GM19023 (cell line): ENCODE results near the gene TNPO3.
"Not testable (repeated sequence)": the region's sequence is repeated elsewhere in the genome, so short reads cannot be mapped to it uniquely, and the experiment has no call there.

Experiments
- ATAC-seq: cut with Tn5 transposase; IDR thresholded peaks from one replicate; pipeline ENCODE4 v1.9.1; 2021; ENCODE audit warnings: mild to moderate bottlenecking, moderate library complexity; ENCODE audit not compliant: unreplicated experiment

Gene TNPO3

DNA sequence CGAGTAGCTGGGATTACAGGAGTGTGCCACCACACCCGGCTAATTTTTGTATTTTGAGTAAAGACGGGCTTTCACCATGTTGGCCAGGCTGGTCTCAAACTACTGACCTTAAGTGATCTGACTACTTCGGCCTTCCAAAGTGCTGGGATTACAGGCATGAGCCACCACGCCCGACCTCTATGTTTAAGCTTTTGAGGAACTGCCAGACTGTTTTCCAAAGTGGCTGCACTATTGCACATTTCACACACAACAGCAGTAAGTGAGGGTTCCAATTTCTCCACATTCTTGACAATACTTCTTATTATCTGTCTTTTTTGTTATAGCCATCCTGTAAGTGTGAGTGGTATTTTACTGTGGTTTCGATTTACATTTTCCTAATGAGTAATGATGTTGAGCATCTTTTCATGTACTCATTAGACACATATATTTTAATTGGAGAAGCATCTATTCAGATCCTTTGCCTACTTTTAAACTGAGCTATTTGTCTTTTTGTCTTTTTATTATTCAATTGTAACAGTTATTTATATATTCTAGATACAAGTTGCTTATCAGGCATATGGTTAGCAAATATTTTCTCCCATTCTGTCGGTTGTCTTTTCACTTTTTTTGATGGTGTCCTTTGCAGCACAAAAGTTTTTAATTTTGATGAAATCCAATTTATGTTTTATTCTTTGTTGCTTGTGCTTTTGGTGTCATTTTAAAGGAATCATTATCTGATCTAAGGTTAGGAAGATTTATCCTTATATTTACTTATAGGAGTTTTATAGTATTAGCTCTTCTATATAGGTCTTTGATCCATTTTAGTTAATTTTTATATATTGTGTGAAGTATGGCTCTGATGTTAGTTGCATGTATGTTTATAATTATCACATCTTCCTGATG lies 130.0 kb downstream of the TNPO3 start:
- ATAC-seq = no peak

DNA sequence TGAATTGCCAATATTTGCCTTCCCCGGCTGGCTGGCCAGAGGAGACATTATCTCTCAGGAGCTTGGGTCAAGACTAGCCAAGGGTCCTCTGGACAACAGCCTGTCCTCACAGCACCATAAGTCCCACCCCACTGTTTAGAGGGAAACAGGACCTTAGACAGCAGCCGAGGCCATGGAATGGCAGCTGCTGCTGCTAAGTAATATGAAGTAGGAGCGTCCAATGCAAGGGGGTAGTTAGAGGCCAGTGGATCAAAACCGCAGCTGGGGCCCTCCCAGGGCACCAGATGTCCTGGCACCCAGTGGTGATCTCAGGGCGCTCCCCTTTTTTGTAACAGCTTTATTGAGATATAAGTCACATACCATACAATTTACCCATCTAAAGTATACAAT lies 131.5 kb downstream of the TNPO3 start:
- ATAC-seq = no peak

DNA sequence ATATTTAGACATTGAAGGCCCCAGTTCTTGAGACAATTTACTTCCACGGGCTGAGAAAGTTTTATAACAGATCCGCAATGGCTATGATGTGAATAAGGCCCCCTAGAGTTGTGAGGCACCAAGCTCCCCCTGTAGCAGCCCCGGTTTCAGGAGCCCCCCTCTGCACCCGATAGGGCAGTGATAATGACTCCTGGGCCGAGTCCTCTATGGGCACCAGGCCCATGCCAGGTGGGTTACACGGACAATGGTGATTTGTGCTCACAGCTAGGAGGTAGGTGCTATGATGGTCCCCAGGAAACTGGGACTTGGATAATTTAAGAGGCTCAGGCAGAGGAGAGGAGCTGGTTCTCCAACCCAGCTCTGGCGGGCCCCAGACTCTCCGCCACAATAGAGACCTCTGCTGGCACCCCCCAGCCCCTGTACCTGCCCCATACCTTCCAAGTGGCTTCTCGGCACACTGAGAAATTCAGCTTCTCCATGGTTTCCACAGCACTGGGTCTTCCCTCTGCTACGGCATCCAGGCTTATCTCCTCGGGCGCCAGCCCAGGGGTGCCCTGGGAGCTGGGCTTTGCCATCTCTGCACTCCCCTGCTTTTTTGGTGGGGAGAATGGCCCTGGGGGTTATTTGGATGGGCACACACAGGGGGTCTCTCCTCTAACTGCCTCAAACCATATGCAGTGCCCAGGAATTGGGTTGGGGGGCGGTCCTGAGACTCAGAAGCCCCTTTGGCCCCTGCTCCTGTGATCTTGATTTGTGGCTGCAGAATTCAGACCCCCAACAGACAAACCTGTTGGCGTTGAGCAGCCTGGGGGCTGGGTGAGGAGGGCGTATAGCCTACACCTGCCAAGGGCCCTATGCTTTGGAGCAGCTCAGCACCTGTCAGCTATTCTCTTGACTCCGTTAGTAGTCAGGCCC lies 132.2 kb downstream of the TNPO3 start:
- ATAC-seq = no peak

DNA sequence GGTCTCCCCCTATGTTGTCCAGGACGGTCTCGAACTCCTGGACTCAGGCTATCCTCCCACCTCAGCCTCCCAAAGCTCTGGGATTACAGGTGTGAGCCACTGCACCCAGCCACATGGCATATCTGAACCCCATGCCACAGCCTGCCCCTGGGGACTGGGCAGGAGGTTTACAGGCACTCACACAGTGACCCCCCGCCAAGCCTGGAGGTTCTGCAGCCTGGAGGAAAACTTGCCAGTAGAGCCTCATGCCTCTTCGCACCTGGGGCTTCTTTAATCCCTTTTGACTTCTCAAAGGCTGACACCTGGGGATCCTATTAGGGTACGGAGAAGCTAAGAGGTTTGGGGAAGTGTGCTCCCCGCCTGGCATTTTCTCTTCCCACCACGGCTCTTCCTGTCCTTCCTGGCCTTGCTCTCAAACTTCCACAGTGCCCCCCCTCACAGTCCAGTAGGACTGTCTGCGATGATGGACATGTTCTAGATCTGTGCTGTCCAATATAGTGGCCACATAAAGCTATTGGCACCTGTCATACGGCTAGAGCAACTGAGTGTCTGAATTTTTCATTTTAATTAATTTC lies 133.0 kb downstream of the TNPO3 start:
- no peak for ATAC-seq

DNA sequence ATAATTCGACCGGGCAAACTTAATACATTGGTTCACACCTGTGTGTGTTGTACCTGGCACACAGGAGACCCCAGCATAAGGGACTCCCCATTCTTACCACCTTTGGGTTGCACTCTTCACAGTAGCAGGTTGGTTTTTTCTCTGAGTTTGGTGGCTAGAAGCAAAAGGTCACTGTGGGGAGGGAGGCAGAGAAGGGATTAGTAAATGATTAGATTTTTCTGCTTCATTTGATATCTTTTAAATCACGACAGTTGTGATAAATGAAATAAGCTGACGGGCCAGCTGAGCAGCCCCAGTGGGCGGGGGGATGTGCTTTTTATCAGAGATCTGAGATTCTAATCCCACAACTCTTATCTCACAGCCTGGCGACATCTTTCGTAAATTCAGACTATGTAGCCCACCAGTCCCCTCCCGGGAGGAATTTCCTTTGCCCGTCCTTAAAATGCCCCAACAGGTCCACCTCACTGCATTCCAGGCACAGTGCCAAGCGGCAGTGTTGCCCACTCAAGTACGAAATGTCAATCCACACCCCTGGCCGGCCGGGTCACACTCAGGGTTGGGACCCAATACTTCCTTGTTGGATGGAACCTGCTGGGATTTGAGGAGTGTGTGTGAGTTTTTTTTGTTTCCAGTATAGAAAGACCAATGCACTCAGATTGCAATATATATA lies 133.9 kb downstream of the TNPO3 start:
- ATAC-seq = no peak

- no peak for ATAC-seq
Observed at GRCh38 chr7:128919881-128920799, 134.8 kb downstream of the TNPO3 start.

GRCh38 chr7:128919241-128919640 lies 135.7 kb downstream of the TNPO3 start:
- ATAC-seq = no peak

DNA sequence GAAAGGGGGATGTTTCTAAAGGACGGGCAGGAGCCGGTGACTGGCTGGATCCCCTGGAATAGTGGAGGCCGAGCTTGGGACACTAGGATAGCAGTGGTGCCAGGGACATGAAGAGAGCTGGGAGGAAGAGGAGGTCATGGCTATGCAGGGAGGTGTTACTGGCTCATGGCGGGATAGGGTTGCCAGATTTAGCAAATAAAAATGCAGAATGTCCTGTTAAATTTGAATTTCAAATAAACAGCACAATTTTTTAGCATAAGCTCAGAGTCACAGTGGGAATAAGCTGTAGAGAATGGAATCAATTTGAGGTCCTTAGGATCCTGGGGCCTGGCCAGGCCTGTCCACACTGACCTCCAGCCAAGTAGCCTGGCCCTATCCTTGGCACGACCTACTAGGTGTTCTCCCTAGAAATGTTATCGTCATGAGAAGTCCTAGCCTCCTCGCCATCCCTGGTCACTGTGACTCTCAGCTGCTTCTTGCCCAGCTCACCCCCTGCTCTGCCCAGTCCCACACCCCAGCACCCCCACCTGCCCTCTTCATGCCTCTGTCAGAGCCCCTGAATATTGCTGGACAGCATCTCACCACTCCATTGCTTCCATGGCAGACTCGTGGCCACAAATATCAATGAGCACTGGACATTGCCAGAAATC lies 136.8 kb downstream of the TNPO3 start:
- no peak for ATAC-seq

DNA sequence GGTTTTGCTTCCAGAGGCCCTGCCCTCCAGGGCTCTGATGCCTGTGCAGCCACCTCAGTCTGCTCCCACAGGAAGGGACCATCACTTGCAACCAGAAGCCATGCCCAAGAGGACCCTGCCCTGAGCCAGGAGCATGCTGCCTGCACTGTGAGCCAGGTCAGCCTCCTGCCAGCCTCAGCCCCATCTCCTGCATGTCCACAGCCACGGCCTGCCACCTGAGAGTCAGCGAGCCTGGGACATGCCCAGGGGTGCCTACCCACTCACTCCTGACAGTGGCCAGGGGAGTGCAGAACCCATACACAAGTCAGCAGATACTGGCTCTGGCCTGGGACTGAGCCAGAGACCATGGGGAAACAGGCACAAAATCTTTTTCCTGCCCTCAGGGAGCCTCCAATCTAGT lies 137.8 kb downstream of the TNPO3 start:
- ATAC-seq = no peak

DNA sequence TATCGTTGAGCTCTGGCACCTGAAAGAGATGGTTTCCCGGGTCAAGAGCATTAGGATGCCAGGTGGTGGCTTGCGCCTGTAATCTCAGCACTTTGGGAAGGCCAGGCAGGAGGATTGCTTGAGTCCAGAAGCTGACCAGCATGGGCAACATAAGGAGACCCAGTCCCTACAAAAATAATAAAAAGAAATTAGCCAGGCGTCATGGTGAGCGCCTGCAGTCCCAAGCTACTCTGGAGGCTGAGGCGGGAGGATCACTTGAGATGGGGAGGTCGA lies 138.3 kb downstream of the TNPO3 start:
- ATAC-seq = no peak

DNA sequence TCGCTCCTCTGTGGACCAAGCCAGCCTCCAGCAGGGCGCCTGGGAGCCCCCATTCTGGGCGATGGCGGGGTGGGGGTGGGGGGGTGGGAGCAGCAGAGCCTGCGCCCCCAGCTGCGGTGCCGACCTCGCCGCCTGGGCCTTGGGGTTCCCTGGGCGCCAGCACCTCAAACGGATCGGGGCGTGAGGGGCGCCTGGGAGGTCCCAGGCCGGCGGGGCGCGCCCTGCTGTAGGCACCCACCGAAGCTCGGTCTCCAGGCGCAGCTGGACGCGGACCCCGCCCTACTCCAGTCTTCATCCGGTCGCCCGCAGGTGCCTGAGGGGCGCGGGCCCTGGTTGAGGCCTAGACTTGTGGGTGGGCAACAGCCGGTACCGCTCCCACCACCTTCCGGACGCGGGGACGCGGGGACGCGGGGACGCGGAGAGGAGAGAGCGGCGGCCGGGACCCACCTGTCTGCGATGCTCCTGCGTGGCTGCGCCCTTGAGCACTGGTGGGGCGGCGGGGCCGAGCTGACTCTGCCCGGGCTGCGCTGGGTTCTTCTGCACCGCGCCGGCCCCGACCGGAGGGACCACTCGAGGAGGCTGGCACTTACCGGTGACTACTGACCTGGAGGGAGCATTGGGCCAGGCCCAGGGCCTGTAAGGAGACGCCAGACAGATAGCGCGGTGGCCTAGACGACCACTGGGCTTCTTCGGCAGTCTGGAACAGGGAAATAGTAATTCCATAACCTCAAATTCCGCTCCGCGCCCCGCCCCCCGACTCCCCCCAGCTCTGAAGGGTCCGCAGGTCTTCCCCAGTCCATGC lies 138.9 kb downstream of the TNPO3 start:
- no peak for ATAC-seq

DNA sequence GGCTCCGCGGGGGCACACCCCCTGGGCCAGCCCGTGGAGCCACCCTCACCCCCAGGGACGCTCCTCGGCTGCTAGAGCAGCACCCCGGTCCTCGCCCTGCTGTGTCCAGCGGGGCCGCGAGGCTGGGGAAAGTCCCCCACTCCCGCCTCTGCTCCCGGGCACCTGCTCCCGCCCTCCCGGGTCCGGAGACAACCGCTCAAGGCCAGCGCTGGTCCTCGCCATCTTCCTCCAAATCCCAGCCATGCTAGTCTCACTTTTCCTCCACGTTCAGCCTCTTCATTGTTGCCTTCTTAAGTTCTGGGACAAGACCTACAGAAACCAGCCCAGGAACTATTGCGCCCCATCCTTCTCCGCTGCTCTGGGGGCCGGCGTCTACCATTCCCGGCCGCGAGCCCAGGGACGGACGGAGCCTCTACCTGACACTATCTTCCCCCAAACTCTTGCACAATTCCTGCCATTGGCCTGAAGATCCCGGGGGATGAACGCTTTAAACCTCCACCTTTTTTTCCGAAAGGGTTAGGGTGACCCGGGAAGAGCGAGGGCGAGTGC lies 139.6 kb downstream of the TNPO3 start:
- no peak for ATAC-seq

DNA sequence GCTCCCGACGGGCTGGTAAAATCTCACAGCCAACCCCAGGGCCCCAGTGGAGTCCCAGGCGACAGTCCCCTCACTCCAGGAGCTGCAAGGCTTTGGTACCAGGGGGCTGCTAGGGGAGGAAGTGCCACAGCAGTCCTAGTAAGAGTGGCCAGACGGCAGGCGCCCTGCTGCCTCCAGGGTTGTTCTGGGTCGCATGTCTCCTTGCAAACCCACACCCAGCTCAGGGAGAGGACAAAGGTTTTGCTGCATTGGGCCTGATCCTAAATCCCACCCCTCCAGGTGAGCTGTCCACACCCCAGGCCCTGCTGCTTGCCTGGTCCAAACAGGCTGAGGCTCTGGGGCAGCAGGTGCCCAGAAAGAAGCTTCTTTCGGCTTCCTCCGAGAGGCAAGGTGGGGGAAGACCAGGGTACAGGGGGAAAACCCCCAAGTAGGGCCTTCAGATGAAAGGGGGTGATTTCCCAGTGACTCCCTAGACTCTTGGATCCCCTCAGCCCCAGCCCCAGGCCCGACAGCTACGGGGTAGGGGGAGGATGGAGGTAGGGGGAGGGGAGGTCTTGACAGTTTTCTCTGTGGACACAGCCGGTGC lies 140.3 kb downstream of the TNPO3 start:
- ATAC-seq = peak; percentile 59

DNA sequence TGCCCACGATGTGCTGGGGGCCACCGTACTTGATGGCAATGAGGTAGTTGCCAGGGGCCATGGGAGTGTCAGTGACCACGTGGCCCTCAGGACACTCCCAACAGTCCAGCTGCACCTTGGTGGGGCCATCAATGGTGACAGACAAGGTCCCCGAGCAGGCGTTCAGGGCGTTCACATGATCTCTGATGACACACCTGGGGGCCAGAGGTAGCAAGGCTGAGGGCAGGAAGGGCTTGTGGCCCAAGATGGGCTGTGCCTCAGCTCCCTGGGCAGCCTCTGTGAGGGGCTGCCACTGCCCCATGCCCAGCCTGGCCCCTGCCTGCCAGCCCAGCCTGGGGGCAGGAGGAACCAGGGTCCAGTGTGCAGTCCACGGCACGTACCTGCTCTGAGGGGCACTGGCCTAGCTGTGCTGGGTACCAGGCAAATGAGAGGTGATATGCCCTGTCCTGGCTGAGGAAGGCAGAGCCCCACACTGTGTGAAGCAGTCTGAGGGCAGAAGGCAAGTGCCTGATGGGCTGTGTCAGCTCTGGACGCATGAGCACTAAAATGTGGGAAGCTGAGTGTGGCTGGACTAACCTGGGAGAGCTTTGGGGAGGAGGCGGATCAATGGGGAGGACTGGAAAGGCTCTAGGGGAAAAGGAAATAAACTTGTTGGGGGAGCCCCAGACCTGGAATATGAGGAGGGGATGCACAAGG lies 140.9 kb downstream of the TNPO3 start:
- no peak for ATAC-seq

DNA sequence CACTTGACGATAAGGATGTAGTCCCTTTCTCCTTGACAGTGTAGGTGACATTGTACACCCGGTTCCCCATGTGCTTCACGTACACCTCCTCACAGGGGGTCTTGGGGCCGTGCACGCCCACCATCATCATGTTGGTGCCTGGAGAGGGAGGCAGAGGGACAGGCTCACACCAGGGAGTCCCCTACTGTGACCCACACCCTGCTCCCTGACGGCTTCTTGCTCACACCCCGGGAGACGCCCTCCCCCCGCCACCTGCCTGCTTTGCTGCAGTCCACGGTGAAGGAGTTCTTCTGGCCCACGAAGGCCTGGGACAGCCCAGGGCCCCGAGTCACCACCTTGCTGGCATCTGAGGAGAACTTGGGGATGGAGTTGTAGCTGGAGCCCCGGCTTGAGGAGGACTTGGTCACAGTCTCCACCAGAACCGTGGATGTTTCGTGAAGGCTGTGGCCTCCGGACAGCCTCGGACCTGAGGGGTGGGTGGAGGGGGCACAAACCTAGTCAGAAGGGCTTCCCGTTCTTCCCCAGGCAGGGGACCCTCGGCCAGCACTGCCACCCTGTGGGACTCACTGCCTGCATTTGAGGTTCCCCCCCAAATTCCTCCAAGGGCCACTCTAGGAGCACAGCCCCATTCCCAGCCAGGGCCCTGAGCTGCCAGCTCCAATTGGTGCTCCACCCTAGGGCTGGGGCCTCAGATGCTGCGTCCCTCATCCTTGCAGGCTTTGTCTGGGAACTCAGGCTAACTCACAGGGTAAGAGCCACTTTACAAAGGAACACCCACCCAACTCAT lies 142.0 kb downstream of the TNPO3 start:
- not testable (repeated sequence) for ATAC-seq

- ATAC-seq = no peak
Observed at GRCh38 chr7:128912281-128912680, 142.6 kb downstream of the TNPO3 start.
